Mesendoderm (in vitro differentiated cells): ENCODE data around the gene DGKB.

Source experiments
- DNase-seq: peaks from one replicate; pipeline ENCODE4 v3.0.0; 2013
- H2AK5ac ChIP-seq: 2 replicates; pipeline ENCODE4 v1.6.1; 2013; ENCODE audit warnings: low read length, inconsistent platforms
- H2BK120ac ChIP-seq: 2 replicates; pipeline ENCODE4 v1.6.1; 2013; ENCODE audit warnings: low read depth, mild to moderate bottlenecking, low read length, moderate library complexity, mixed read lengths
- H2BK15ac ChIP-seq: replicated peaks from 2 replicates; pipeline ENCODE4 v1.6.1; 2013; ENCODE audit warnings: low read depth, mild to moderate bottlenecking, moderate library complexity
- H2BK5ac ChIP-seq: 2 replicates; pipeline ENCODE4 v1.6.1; 2013; ENCODE audit warnings: low read length, inconsistent platforms
- H3K18ac ChIP-seq: 2 replicates; pipeline ENCODE4 v1.6.1; 2013; ENCODE audit warnings: mild to moderate bottlenecking, low read length, mixed read lengths
- H3K23ac ChIP-seq: one replicate; pipeline ENCODE4 v1.6.1; 2013; ENCODE audit warnings: low read length
- H3K27ac ChIP-seq: 2 replicates; pipeline ENCODE4 v1.5.1; 2013; ENCODE audit warnings: low read depth, mild to moderate bottlenecking, inconsistent platforms, low read length, moderate library complexity
- H3K27me3 ChIP-seq: 2 replicates; pipeline ENCODE4 v1.6.1; 2013; ENCODE audit warnings: low read length, control low read depth, mild to moderate bottlenecking, inconsistent platforms; ENCODE audit not compliant: insufficient read depth, poor library complexity
- H3K36me3 ChIP-seq: 2 replicates; pipeline ENCODE4 v1.6.1; 2013; ENCODE audit warnings: low read length, inconsistent platforms; ENCODE audit not compliant: control insufficient read depth, insufficient read depth
- H3K4ac ChIP-seq: one replicate; pipeline ENCODE4 v1.6.1; 2013; ENCODE audit warnings: low read depth, mild to moderate bottlenecking, low read length, moderate library complexity
- H3K4me1 ChIP-seq: 2 replicates; pipeline ENCODE4 v1.6.1; 2013; ENCODE audit warnings: low read depth, low read length, inconsistent platforms; ENCODE audit not compliant: control insufficient read depth
- H3K4me2 ChIP-seq: 2 replicates; pipeline ENCODE4 v1.6.1; 2013; ENCODE audit warnings: low read length
- H3K4me3 ChIP-seq: 2 replicates; pipeline ENCODE4 v1.5.1; 2013; ENCODE audit warnings: mild to moderate bottlenecking, low read length
- H3K56ac ChIP-seq: one replicate; pipeline ENCODE4 v1.6.1; 2013; ENCODE audit warnings: low read length
- H3K79me1 ChIP-seq: 2 replicates; pipeline ENCODE4 v1.6.1; 2013; ENCODE audit warnings: low read length, inconsistent platforms
- H3K79me2 ChIP-seq: 2 replicates; pipeline ENCODE4 v1.6.1; 2013; ENCODE audit warnings: mild to moderate bottlenecking, low read length; ENCODE audit not compliant: control insufficient read depth, insufficient read depth
- H3K9ac ChIP-seq: 2 replicates; pipeline ENCODE4 v1.6.1; 2013; ENCODE audit warnings: low read length, inconsistent platforms
- H4K5ac ChIP-seq: one replicate; pipeline ENCODE4 v1.6.1; 2013; ENCODE audit warnings: low read length
- H4K8ac ChIP-seq: one replicate; pipeline ENCODE4 v1.6.1; 2013; ENCODE audit warnings: low read depth, mild to moderate bottlenecking, control low read depth, low read length, moderate library complexity
- WGBS: extraction: QIAGEN DNeasy Blood & Tissue Kit; methylation state at CpG from one replicate; pipeline ENCODE4 v1.1.7; 2013; ENCODE audit warnings: low lambda C conversion rate, missing lambda C conversion rate; ENCODE audit not compliant: insufficient coverage; ENCODE audit errors: extremely low coverage; 5-methylcytosine and 5-hydroxymethylcytosine counted together

The DGKB gene

DNA sequence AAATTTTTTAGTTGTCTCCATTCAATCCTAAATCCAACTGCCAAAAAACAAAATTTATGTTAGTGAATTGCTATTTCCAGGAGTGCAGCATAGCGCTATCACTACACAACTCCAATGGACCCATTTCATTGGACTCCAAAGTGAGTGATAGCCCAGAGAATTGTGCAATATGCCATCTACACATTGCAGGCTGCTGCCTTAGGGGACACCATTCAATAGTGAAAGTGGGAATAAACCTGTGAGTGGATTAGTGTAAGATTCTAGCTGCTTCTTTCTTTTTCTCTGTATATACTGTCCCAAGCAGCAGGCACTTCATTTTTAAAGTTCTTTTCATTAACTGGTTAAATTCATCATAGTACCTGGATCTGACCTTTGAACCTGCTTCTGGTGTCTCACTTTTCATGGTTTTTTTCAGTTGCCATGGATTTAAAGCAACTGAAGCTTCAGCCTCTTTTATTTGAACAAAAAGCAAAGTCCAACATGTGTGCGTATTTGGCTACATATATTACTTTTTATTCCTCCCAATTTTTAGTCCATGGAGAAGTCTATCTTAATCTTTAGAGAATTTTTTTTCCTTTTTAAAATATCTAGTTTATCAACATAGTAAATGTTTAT, 97.3 kb downstream of the DGKB start:
- Histone ChIP-seq H3K79me2 (no peaks in the 10 kb centered on the region), H2BK120ac (no peak overlapping the region), H3K18ac (no peak overlapping the region), H3K23ac (no peak overlapping the region), H3K4me2 (no peak overlapping the region), H3K4me3 (no peak overlapping the region), H4K8ac (no peak overlapping the region), H3K36me3 (no peaks in the 10 kb centered on the region), H4K5ac (no peak overlapping the region), H2BK5ac (no peak overlapping the region), H3K79me1 (no peaks in the 10 kb centered on the region), H3K9ac (no peak overlapping the region), H2AK5ac (no peak overlapping the region), H2BK15ac (no peak overlapping the region), H3K27ac (no peak overlapping the region), H3K4me1 (no peaks in the 10 kb centered on the region), H3K27me3 (no peaks in the 10 kb centered on the region), H3K56ac (no peak overlapping the region), H3K4ac (no peak overlapping the region)
- no CpG with 5 or more reads among the region's 2 CpGs for WGBS
- DNase-seq: no peak

DNA sequence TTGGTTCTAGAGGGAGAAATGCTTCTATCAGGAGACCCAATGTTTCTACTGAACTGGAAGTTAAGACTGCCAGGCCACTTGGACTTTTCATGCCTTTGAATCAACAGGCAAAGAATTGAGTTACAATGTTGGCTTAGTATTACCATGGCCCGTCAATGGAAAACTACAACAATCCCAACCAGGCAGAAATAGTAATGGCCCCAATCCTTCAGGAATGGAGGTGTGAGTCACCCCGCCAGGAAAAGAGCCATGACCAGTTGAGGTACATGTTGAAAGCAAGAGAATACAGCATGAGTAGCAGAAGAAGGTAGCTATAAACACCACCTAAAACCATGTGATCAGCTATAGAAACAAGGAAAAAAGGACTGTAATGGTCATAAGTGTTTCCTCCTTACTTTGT, 101.9 kb downstream of the DGKB start:
- H4K8ac ChIP-seq: no peak overlapping the region
- no peak overlapping the region for H2BK5ac ChIP-seq
- no peak overlapping the region for H2BK120ac ChIP-seq
- H2BK15ac ChIP-seq: no peak overlapping the region
- H3K4me2 ChIP-seq: no peak overlapping the region
- H3K56ac ChIP-seq: no peak overlapping the region
- no peak overlapping the region for H3K27ac ChIP-seq
- no peaks in the 10 kb centered on the region for H3K36me3 ChIP-seq
- WGBS: no CpG with 5 or more reads among the region's 2 CpGs
- H3K4ac ChIP-seq: no peak overlapping the region
- no peaks in the 10 kb centered on the region for H3K27me3 ChIP-seq
- no peaks in the 10 kb centered on the region for H3K79me1 ChIP-seq
- no peak overlapping the region for H3K9ac ChIP-seq
- H2AK5ac ChIP-seq: no peak overlapping the region
- no peak overlapping the region for H3K18ac ChIP-seq
- H3K4me1 ChIP-seq: no peaks in the 10 kb centered on the region
- H4K5ac ChIP-seq: no peak overlapping the region
- H3K23ac ChIP-seq: no peak overlapping the region
- H3K79me2 ChIP-seq: no peaks in the 10 kb centered on the region
- DNase-seq: no peak
- H3K4me3 ChIP-seq: no peak overlapping the region

DNA sequence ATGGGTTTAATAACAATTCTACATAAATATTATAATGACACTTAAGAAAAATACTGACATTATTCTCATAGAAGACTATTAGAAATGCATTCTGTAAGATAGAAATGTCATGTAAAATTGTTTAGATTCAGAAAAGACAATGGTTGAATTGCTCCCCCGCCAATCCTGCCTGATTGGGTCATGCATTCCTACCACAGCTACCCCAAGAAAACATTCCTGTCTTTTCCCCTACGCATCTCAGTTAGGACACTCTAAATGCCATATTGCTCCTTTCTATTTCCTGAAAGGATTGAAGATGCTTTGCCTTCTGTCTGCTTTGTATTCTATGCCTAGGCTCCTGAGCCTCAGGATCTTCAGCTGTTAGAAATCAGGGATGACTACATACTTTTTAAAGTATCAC, 109.4 kb downstream of the DGKB start:
- Histone ChIP-seq H3K23ac (no peak overlapping the region), H4K5ac (no peak overlapping the region), H2BK15ac (no peak overlapping the region), H2BK5ac (no peak overlapping the region), H3K79me1 (no peaks in the 10 kb centered on the region), H2AK5ac (no peak overlapping the region), H3K27me3 (no peaks in the 10 kb centered on the region), H3K36me3 (no peaks in the 10 kb centered on the region), H3K4me1 (peaks cover 2% of the 10 kb centered on the region), H2BK120ac (no peak overlapping the region), H3K9ac (no peak overlapping the region), H3K56ac (peak overlapping the region; percentile 20), H3K18ac (no peak overlapping the region), H3K27ac (no peak overlapping the region), H3K4me3 (no peak overlapping the region), H3K79me2 (no peaks in the 10 kb centered on the region), H3K4ac (no peak overlapping the region), H3K4me2 (no peak overlapping the region), H4K8ac (no peak overlapping the region)
- no CpG with 5 or more reads among the region's 2 CpGs for WGBS
- DNase-seq: peak; percentile 60

DNA sequence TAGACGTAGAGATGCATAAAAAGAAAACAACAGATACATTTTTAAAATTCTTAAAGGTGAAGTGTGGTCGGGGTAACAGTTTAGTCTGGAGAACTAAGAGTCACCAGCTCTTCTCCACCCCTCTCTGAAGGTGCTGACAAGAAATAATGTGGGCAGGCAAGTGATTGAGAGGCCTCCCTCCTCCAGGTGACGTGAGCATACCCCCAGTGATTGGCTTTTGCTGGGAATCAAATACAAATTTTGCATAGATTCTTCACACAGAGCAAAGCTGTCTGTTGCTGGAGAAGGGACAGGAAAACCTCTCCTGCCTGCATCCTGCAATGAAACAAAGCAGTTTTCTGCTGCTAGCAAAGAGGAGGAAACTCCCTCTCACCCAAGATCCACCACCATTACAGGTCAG, 115.0 kb downstream of the DGKB start:
- H3K4ac ChIP-seq: no peak overlapping the region
- H4K8ac ChIP-seq: no peak overlapping the region
- no peak overlapping the region for H3K9ac ChIP-seq
- WGBS: no CpG with 5 or more reads among the region's 3 CpGs
- H4K5ac ChIP-seq: no peak overlapping the region
- no peaks in the 10 kb centered on the region for H3K4me1 ChIP-seq
- no peak overlapping the region for H2BK15ac ChIP-seq
- H3K4me3 ChIP-seq: no peak overlapping the region
- H3K79me1 ChIP-seq: no peaks in the 10 kb centered on the region
- H2BK120ac ChIP-seq: no peak overlapping the region
- no peak overlapping the region for H3K56ac ChIP-seq
- H3K27ac ChIP-seq: no peak overlapping the region
- H3K4me2 ChIP-seq: no peak overlapping the region
- no peaks in the 10 kb centered on the region for H3K27me3 ChIP-seq
- H2AK5ac ChIP-seq: no peak overlapping the region
- no peak overlapping the region for H2BK5ac ChIP-seq
- no peaks in the 10 kb centered on the region for H3K79me2 ChIP-seq
- no peak for DNase-seq
- no peak overlapping the region for H3K23ac ChIP-seq
- H3K18ac ChIP-seq: no peak overlapping the region
- H3K36me3 ChIP-seq: no peaks in the 10 kb centered on the region

DNA sequence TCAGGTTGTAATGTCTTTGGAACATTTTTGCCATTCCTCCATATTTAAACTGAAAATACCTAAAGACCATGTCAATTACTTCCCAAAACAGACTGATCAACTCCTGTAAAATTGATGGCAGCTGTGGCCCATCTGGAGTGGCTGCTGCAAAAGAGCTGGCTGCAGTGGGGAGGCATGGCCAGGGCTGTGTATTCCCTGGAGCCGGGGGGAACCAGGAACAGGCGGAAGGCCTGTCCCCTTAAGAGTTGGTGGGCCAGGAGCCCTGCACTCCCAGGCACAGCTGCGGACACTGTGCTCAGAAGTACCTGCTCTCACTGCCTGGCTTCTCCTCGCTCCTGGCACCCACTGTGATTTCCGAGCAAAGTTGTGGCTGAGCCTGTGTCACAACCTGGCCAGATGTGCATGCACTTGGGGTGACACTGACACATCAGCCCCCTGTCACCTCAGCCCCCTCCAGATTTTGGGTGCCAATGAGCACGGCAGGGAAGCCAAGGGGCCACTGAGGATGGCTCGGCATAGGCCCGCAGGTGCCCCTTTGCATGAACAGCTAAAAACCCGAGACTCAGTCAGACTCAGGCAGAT, 116.1 kb downstream of the DGKB start:
- H4K8ac ChIP-seq: no peak overlapping the region
- no peak overlapping the region for H3K56ac ChIP-seq
- H3K79me2 ChIP-seq: no peaks in the 10 kb centered on the region
- H3K4me3 ChIP-seq: no peak overlapping the region
- no peaks in the 10 kb centered on the region for H3K27me3 ChIP-seq
- no peaks in the 10 kb centered on the region for H3K4me1 ChIP-seq
- H3K36me3 ChIP-seq: no peaks in the 10 kb centered on the region
- H3K4ac ChIP-seq: no peak overlapping the region
- H2BK5ac ChIP-seq: no peak overlapping the region
- no peak overlapping the region for H3K4me2 ChIP-seq
- no peaks in the 10 kb centered on the region for H3K79me1 ChIP-seq
- H3K27ac ChIP-seq: no peak overlapping the region
- H3K9ac ChIP-seq: no peak overlapping the region
- no peak for DNase-seq
- WGBS: no CpG with 5 or more reads among the region's 9 CpGs
- H2BK15ac ChIP-seq: no peak overlapping the region
- no peak overlapping the region for H3K23ac ChIP-seq
- no peak overlapping the region for H2AK5ac ChIP-seq
- no peak overlapping the region for H3K18ac ChIP-seq
- no peak overlapping the region for H2BK120ac ChIP-seq
- H4K5ac ChIP-seq: no peak overlapping the region

DNA sequence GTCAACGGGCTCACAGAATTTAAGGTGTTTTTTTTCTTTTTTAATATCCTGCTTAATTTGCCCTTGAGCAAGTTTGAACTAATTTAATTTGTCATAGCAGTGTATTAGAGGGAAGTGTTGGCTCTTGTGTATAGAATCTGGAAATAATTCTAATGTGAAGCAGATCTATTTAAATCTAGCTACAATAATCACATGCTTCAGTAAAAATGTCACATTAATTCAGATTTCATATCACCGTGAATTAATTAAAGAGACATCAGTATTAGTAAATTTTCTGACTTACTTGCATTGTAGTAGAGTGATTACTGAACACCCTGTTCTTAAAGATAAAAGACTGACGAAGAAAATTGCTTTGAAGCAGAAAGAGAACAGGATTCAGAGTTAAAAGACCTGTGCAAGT, 124.7 kb downstream of the DGKB start:
- H2BK120ac ChIP-seq: no peak overlapping the region
- no peak overlapping the region for H2BK5ac ChIP-seq
- no peaks in the 10 kb centered on the region for H3K27me3 ChIP-seq
- no peak overlapping the region for H4K8ac ChIP-seq
- H3K36me3 ChIP-seq: no peaks in the 10 kb centered on the region
- no peaks in the 10 kb centered on the region for H3K79me1 ChIP-seq
- H2BK15ac ChIP-seq: no peak overlapping the region
- H3K4me2 ChIP-seq: no peak overlapping the region
- no peak overlapping the region for H2AK5ac ChIP-seq
- H4K5ac ChIP-seq: no peak overlapping the region
- no peak overlapping the region for H3K56ac ChIP-seq
- H3K79me2 ChIP-seq: no peaks in the 10 kb centered on the region
- no peak overlapping the region for H3K18ac ChIP-seq
- no peak overlapping the region for H3K4me3 ChIP-seq
- no peak overlapping the region for H3K23ac ChIP-seq
- no peak overlapping the region for H3K4ac ChIP-seq
- H3K27ac ChIP-seq: no peak overlapping the region
- no CpG with 5 or more reads among the region's 3 CpGs for WGBS
- no peaks in the 10 kb centered on the region for H3K4me1 ChIP-seq
- H3K9ac ChIP-seq: no peak overlapping the region
- DNase-seq: no peak
